NCI-H345 treated with DMSO at 0.1 percent for 48 hours (cell line): Measurements from ENCODE around the gene ZNF521.
"Not testable (repeated sequence)": the region's sequence is repeated elsewhere in the genome, so short reads cannot be mapped to it uniquely, and the experiment has no call there.

Experiments
- DNase-seq: peaks from one replicate; lab custom pipeline; 2025; ENCODE audit not compliant: unreplicated experiment; lab: John Stamatoyannopoulos, UW

The ZNF521 gene

GRCh38 chr18:25042641-25043051 lies 309.3 kb downstream of the ZNF521 start:
- no peak for DNase-seq

- no peak for DNase-seq
These were observed 312.2 kb downstream of the ZNF521 start for GRCh38 chr18:25039781-25040180.

- DNase-seq: no peak
These were observed 313.7 kb downstream of the ZNF521 start for GRCh38 chr18:25038261-25038660.

- no peak for DNase-seq
These were observed 318.1 kb downstream of the ZNF521 start for GRCh38 chr18:25033747-25034471.

- not testable (repeated sequence) for DNase-seq
These were observed 318.8 kb downstream of the ZNF521 start for GRCh38 chr18:25033175-25033574.

GRCh38 chr18:25029802-25030201 lies 322.2 kb downstream of the ZNF521 start:
- no peak for DNase-seq

GRCh38 chr18:25019931-25020330 lies 332.0 kb downstream of the ZNF521 start:
- DNase-seq: no peak

GRCh38 chr18:25019086-25019860 lies 332.7 kb downstream of the ZNF521 start:
- DNase-seq: no peak

GRCh38 chr18:25016666-25017065 lies 335.3 kb downstream of the ZNF521 start:
- no peak for DNase-seq

GRCh38 chr18:25016181-25016580 lies 335.8 kb downstream of the ZNF521 start:
- DNase-seq: no peak
